ENCODE results near the gene BEAN1. TPM values are rescaled to one million over a fixed set of nuclear protein-coding genes. Genes with fewer than 3 reads are reported as not detected.
"Not testable (repeated sequence)": the region's sequence is repeated elsewhere in the genome, so short reads cannot be mapped to it uniquely, and the experiment has no call there.

BEAN1 gene
- total and polyA plus RNA-seq, 2 experiments from 2014 or later, result 0.07 to 0.10 TPM

DNA sequence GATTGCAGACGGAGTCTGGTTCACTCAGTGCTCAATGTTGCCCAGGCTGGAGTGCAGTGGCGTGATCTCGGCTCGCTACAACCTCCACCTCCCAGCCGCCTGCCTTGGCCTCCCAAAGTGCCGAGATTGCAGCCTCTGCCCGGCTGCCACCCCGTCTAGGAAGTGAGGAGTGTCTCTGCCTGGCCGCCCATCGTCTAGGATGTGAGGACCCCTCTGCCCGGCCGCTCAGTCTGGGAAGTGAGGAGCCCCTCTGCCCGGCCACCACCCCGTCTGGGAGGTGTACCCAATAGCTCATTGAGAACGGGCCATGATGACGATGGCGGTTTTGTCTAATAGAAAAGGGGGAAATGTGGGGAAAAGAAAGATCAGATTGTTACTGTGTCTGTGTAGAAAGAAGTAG, 87.3 kb downstream of the BEAN1 start:
- not testable (repeated sequence) for H3K4me3 Mint-ChIP-seq; H3K27me3 ChIP-seq (ENCODE audit: insufficient read depth); H4K20me1 ChIP-seq (replicated peaks; ENCODE audit: insufficient read depth); H3K27me3 Mint-ChIP-seq (ENCODE audit: insufficient read depth, low read depth, poor library complexity); H3K4me2 ChIP-seq; H3F3A ChIP-seq (replicated peaks; ENCODE audit: low read depth); H3K9me3 Mint-ChIP-seq; H3K4me3 ChIP-seq; H3K27ac Mint-ChIP-seq; H3K79me2 ChIP-seq (replicated peaks; ENCODE audit: insufficient read depth); H3K9me2 ChIP-seq (ENCODE audit: insufficient read depth); H3K36me3 ChIP-seq (ENCODE audit: insufficient read depth); DNase-seq (ENCODE audit: low spot score); H3K27ac ChIP-seq (ENCODE audit: low read depth); H2AFZ ChIP-seq; ATAC-seq
- peaks cover 23% of the 10 kb centered on the region for H3K36me3 Mint-ChIP-seq (ENCODE audit: low read depth)
- H3K4me1 Mint-ChIP-seq, result peaks cover 46% of the 10 kb centered on the region
- peaks cover 14% of the 10 kb centered on the region for H3K4me1 ChIP-seq (ENCODE audit: insufficient read depth)

DNA sequence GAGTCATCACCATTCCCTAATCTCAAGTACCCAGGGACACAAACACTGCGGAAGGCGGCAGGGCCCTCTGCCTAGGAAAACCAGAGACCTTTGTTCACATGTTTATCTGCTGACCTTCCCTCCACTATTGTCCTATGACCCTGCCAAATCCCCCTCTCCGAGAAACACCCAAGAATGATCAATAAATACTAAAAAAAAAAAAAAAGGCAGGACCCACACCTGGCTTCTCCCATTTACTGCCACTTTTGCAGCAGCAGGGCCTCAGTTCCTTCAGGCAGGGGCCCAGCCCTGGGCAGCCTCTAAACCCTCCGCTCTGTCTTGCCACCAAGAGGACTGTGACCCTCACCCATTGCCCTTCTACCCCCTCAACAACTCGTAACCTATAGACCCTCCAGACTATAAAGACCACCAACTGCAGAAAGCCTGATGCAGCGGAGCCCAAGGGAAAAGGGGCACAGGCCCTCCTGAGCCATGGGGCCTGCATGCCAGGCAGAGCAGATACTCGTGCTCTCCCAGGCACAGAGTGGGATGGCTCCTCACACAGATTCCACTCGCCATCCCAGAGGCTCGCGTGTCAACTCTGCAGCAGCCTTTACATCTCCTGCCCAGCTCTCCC, 88.0 kb downstream of the BEAN1 start:
- not testable (repeated sequence) for DNase-seq (ENCODE audit: low spot score); H2AFZ ChIP-seq; H3K27ac Mint-ChIP-seq; H3K36me3 ChIP-seq (ENCODE audit: insufficient read depth); H3K9me3 Mint-ChIP-seq; H3F3A ChIP-seq (replicated peaks; ENCODE audit: low read depth); H3K27me3 Mint-ChIP-seq (ENCODE audit: insufficient read depth, low read depth, poor library complexity); ATAC-seq; H3K27ac ChIP-seq (ENCODE audit: low read depth); H3K79me2 ChIP-seq (replicated peaks; ENCODE audit: insufficient read depth); H3K4me3 ChIP-seq; H3K4me2 ChIP-seq; H3K27me3 ChIP-seq (ENCODE audit: insufficient read depth); H3K4me3 Mint-ChIP-seq; H4K20me1 ChIP-seq (replicated peaks; ENCODE audit: insufficient read depth); H3K9me2 ChIP-seq (ENCODE audit: insufficient read depth)
- peaks cover 23% of the 10 kb centered on the region for H3K36me3 Mint-ChIP-seq (ENCODE audit: low read depth)
- peaks cover 41% of the 10 kb centered on the region for H3K4me1 Mint-ChIP-seq
- H3K4me1 ChIP-seq (ENCODE audit: insufficient read depth), result peaks cover 14% of the 10 kb centered on the region

DNA sequence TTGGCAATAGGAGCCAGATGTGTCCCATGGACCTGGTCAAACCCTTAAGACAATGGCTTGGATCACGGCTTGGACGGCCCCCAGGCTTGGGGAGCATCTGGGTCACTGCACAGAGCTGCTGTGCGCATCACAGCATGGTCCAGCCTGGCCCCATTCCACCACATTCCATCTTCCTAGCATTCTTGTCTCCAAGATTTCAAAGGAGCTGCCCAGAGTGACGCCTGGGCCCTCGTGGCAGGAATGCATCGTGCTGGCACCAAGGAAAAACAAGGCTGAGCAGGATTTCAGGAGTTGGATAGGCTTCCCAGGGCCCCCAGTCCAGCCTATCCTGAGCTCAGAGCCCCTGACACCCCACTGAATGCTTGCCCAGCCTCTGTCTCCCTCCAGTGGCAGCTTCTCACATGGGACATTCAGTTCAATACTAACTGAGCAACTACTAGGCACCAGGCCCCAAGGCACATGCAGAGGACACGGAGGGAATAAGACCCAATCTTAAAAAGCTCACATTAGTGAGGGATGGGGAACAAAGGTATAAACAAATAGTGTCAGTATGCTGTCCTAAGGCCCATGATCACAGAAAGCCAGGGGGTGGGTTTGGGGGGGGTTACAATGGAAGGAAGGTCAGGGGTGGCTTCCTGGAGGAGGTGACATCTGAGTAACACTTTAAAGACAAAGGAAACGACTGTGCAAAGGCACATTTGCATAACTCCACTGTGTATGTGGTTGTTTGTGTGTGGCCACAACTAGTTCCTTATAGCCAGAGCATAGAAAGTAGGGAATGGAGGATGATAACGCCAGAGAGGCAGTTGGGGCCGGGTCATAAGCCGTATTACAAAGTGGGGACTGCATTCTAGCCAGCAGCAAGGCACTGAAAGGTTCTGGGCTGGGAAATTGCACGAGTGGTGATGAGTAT, 88.8 kb downstream of the BEAN1 start:
- peaks cover 23% of the 10 kb centered on the region for H3K36me3 Mint-ChIP-seq (ENCODE audit: low read depth)
- H3K4me3 Mint-ChIP-seq, result no peak overlapping the region
- Histone ChIP-seq H2AFZ (no peak overlapping the region), H3K4me2 (no peak overlapping the region), H3K9me2 (ENCODE audit: insufficient read depth) (no peaks in the 10 kb centered on the region), H4K20me1 (replicated peaks; ENCODE audit: insufficient read depth) (no peaks in the 10 kb centered on the region), H3F3A (replicated peaks; ENCODE audit: low read depth) (no peaks in the 10 kb centered on the region), H3K36me3 (ENCODE audit: insufficient read depth) (no peaks in the 10 kb centered on the region), H3K4me1 (ENCODE audit: insufficient read depth) (peaks cover 14% of the 10 kb centered on the region), H3K27me3 (ENCODE audit: insufficient read depth) (no peaks in the 10 kb centered on the region), H3K79me2 (replicated peaks; ENCODE audit: insufficient read depth) (no peaks in the 10 kb centered on the region), H3K4me3 (no peak overlapping the region), H3K27ac (ENCODE audit: low read depth) (no peak overlapping the region)
- no peaks in the 10 kb centered on the region; the same call in 2 of the 3 replicates for H3K9me3 Mint-ChIP-seq
- ATAC-seq (peak; percentile 26), DNase-seq (ENCODE audit: low spot score) (peak; percentile 67)
- TF ChIP-seq, protein P1, sequence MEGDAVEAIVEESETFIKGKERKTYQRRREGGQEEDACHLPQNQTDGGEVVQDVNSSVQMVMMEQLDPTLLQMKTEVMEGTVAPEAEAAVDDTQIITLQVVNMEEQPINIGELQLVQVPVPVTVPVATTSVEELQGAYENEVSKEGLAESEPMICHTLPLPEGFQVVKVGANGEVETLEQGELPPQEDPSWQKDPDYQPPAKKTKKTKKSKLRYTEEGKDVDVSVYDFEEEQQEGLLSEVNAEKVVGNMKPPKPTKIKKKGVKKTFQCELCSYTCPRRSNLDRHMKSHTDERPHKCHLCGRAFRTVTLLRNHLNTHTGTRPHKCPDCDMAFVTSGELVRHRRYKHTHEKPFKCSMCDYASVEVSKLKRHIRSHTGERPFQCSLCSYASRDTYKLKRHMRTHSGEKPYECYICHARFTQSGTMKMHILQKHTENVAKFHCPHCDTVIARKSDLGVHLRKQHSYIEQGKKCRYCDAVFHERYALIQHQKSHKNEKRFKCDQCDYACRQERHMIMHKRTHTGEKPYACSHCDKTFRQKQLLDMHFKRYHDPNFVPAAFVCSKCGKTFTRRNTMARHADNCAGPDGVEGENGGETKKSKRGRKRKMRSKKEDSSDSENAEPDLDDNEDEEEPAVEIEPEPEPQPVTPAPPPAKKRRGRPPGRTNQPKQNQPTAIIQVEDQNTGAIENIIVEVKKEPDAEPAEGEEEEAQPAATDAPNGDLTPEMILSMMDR (conservative IDR thresholded peaks at IDR 0.05; ENCODE audit: low read depth in 2 of 2), result peak; percentile 55 to 80
- TF ChIP-seq ETS1 (IDR thresholded peaks at IDR 0.05), result no peak
- TF ChIP-seq STAT1 (IDR thresholded peaks at IDR 0.05; ENCODE audit: unreplicated experiment), result no peak
- peaks cover 7% of the 10 kb centered on the region for H3K27me3 Mint-ChIP-seq (ENCODE audit: insufficient read depth, low read depth, poor library complexity)
- H3K27ac Mint-ChIP-seq, result peak overlapping the region; percentile 12; the same call in 1 of the 2 replicates
- H3K4me1 Mint-ChIP-seq, result peaks cover 37% of the 10 kb centered on the region

Measured in GM23338 (cell line).